Measurements from ENCODE around the gene MKNK1.

MKNK1 gene

GRCh38 chr1:46557403-46557802, 46.7 kb downstream of the MKNK1 start:
- Histone ChIP-seq H2AFZ (ENCODE audit: low read length) (no peak overlapping the region), H3K4me3 (ENCODE audit: low read length, poor library complexity, severe bottlenecking) (no peak overlapping the region), H3K4me1 (ENCODE audit: insufficient read depth, low read length, poor library complexity, severe bottlenecking) (no peaks in the 10 kb centered on the region), H3K27me3 (ENCODE audit: insufficient read depth, low read length, poor library complexity, severe bottlenecking) (no peaks in the 10 kb centered on the region), H3K9me3 (ENCODE audit: insufficient read depth, low read depth, low read length) (no peaks in the 10 kb centered on the region), H3K79me2 (ENCODE audit: insufficient read depth, low read length) (no peaks in the 10 kb centered on the region), H3K36me3 (ENCODE audit: insufficient read depth, low read length) (no peaks in the 10 kb centered on the region), H3K9ac (ENCODE audit: low read depth, low read length, poor library complexity, severe bottlenecking) (no peak overlapping the region), H3F3A (ENCODE audit: low read depth) (no peaks in the 10 kb centered on the region), H3K9me2 (replicated peaks; ENCODE audit: low read depth, low read length) (no peaks in the 10 kb centered on the region), H4K20me1 (ENCODE audit: insufficient read depth, low read length, poor library complexity, severe bottlenecking) (no peaks in the 10 kb centered on the region), H3K4me2 (ENCODE audit: low read depth, low read length, poor library complexity, severe bottlenecking) (no peak overlapping the region)
- no peak for TF ChIP-seq CTCF (conservative IDR thresholded peaks at IDR 0.05; ENCODE audit: low read length)
- TF ChIP-seq EZH2phosphoT487 (IDR thresholded peaks at IDR 0.05; ENCODE audit: borderline replicate concordance) = no peak

DNA sequence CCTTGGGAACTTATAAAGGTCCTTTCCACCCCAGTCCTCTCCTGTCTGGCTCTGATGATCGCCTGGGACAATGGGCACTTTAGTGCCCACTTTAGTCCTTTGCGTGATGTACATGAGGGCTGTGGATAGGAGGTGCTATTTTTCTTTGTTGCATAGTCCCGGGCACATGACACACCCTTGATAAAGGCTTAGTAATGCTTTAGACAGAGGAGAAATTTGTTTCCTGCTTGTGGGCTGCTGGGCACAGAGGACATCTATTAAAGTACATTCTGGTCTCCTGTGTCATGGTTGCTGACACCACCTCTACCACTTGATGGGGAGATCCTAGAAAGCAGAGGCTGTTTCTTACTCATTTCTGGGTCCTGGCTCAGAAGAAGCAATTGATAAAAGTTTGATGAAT, 47.2 kb downstream of the MKNK1 start:
- H3K36me3 ChIP-seq (ENCODE audit: insufficient read depth, low read length) = no peaks in the 10 kb centered on the region
- H4K20me1 ChIP-seq (ENCODE audit: insufficient read depth, low read length, poor library complexity, severe bottlenecking) = no peaks in the 10 kb centered on the region
- H3K27me3 ChIP-seq (ENCODE audit: insufficient read depth, low read length, poor library complexity, severe bottlenecking) = no peaks in the 10 kb centered on the region
- no peaks in the 10 kb centered on the region for H3K9me2 ChIP-seq (replicated peaks; ENCODE audit: low read depth, low read length)
- H3F3A ChIP-seq (ENCODE audit: low read depth) = no peaks in the 10 kb centered on the region
- H3K9ac ChIP-seq (ENCODE audit: low read depth, low read length, poor library complexity, severe bottlenecking) = no peak overlapping the region
- H3K4me2 ChIP-seq (ENCODE audit: low read depth, low read length, poor library complexity, severe bottlenecking) = no peak overlapping the region
- H2AFZ ChIP-seq (ENCODE audit: low read length) = no peak overlapping the region
- TF ChIP-seq CTCF (conservative IDR thresholded peaks at IDR 0.05; ENCODE audit: low read length) = peak; percentile 40
- TF ChIP-seq EZH2phosphoT487 (IDR thresholded peaks at IDR 0.05; ENCODE audit: borderline replicate concordance) = no peak
- no peaks in the 10 kb centered on the region for H3K79me2 ChIP-seq (ENCODE audit: insufficient read depth, low read length)
- H3K4me1 ChIP-seq (ENCODE audit: insufficient read depth, low read length, poor library complexity, severe bottlenecking) = no peaks in the 10 kb centered on the region
- H3K9me3 ChIP-seq (ENCODE audit: insufficient read depth, low read depth, low read length) = no peaks in the 10 kb centered on the region
- H3K4me3 ChIP-seq (ENCODE audit: low read length, poor library complexity, severe bottlenecking) = no peak overlapping the region

DNA sequence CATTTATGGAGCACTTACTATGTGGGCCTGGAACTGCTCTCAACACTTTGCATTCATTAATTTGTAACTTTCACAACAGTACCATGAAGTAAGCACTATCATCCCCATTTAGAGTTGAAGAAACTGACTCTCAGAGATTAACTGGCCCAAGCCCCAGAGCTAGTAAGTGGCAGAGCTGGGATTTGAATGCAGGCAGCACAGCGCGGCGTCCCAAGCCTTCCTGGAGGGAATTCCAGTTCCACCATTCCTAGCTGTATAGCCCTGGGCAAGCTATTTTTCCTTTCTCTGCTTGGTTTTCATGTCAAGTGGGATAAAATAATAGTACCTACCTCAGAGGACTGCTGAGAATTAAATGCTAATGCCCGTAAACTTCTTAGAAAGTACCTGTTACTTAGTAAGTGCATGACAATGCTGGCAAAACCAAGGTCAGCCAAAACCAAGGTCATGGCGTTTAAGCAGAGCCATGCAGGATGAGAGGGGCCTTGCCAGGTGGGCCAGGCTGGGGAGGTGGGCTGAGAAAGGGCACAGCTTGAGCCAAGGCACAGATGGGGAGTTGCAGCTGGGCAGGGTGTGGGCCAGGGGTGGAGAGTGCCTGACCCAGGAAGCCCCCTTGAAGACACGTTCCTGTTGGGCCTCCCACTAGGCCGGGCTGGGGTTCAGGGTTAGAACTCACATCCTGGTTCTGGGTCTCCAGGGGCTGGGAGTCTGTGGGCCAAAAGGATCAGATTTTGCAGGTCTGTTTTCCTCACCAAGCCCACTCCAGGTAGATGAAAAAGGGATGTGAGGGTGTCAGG, 48.0 kb downstream of the MKNK1 start:
- TF ChIP-seq CTCF (conservative IDR thresholded peaks at IDR 0.05; ENCODE audit: low read length) (no peak), EZH2phosphoT487 (IDR thresholded peaks at IDR 0.05; ENCODE audit: borderline replicate concordance) (no peak)
- H3F3A ChIP-seq (ENCODE audit: low read depth) = no peaks in the 10 kb centered on the region
- H3K79me2 ChIP-seq (ENCODE audit: insufficient read depth, low read length) = no peaks in the 10 kb centered on the region
- no peak overlapping the region for H3K4me2 ChIP-seq (ENCODE audit: low read depth, low read length, poor library complexity, severe bottlenecking)
- H3K27me3 ChIP-seq (ENCODE audit: insufficient read depth, low read length, poor library complexity, severe bottlenecking) = no peaks in the 10 kb centered on the region
- no peaks in the 10 kb centered on the region for H4K20me1 ChIP-seq (ENCODE audit: insufficient read depth, low read length, poor library complexity, severe bottlenecking)
- no peaks in the 10 kb centered on the region for H3K9me3 ChIP-seq (ENCODE audit: insufficient read depth, low read depth, low read length)
- no peaks in the 10 kb centered on the region for H3K9me2 ChIP-seq (replicated peaks; ENCODE audit: low read depth, low read length)
- no peaks in the 10 kb centered on the region for H3K36me3 ChIP-seq (ENCODE audit: insufficient read depth, low read length)
- no peak overlapping the region for H3K4me3 ChIP-seq (ENCODE audit: low read length, poor library complexity, severe bottlenecking)
- H3K4me1 ChIP-seq (ENCODE audit: insufficient read depth, low read length, poor library complexity, severe bottlenecking) = no peaks in the 10 kb centered on the region
- no peak overlapping the region for H2AFZ ChIP-seq (ENCODE audit: low read length)
- no peak overlapping the region for H3K9ac ChIP-seq (ENCODE audit: low read depth, low read length, poor library complexity, severe bottlenecking)
